Subcutaneous adipose tissue (tissue), 4 donors: ENCODE data around the gene OR1K1. TPM values are rescaled to one million over a fixed set of nuclear protein-coding genes. Genes with fewer than 3 reads are reported as not detected.

Source experiments
- total RNA-seq, 4 donors: library from RNA; depleted of rRNA; stranded (reverse); fragments of >200 nt; gene quantifications; one replicate each; pipeline ENCODE4 v1.1.0, GENCODE V29; 2016
- TF ChIP-seq, protein P1 (sequence below): fragments of 450-650 bp; IDR thresholded peaks from one replicate; pipeline ENCODE4 v1.5.1; 2016; ENCODE audit warnings: low read depth, mild to moderate bottlenecking, control low read depth, antibody characterized with exemption, moderate library complexity

The OR1K1 gene, protein sequence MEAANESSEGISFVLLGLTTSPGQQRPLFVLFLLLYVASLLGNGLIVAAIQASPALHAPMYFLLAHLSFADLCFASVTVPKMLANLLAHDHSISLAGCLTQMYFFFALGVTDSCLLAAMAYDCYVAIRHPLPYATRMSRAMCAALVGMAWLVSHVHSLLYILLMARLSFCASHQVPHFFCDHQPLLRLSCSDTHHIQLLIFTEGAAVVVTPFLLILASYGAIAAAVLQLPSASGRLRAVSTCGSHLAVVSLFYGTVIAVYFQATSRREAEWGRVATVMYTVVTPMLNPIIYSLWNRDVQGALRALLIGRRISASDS
- total RNA-seq = not detected

DNA sequence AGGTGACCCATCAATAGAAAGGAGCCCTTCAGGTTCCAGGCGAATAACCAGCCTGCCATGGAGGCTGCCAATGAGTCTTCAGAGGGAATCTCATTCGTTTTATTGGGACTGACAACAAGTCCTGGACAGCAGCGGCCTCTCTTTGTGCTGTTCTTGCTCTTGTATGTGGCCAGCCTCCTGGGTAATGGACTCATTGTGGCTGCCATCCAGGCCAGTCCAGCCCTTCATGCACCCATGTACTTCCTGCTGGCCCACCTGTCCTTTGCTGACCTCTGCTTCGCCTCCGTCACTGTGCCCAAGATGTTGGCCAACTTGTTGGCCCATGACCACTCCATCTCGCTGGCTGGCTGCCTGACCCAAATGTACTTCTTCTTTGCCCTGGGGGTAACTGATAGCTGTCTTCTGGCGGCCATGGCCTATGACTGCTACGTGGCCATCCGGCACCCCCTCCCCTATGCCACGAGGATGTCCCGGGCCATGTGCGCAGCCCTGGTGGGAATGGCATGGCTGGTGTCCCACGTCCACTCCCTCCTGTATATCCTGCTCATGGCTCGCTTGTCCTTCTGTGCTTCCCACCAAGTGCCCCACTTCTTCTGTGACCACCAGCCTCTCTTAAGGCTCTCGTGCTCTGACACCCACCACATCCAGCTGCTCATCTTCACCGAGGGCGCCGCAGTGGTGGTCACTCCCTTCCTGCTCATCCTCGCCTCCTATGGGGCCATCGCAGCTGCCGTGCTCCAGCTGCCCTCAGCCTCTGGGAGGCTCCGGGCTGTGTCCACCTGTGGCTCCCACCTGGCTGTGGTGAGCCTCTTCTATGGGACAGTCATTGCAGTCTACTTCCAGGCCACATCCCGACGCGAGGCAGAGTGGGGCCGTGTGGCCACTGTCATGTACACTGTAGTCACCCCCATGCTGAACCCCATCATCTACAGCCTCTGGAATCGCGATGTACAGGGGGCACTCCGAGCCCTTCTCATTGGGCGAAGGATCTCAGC is at the start of gene OR1K1:
Gene OR1K1 (plus strand): TSS at position 58 of the 995 bp plus-strand sequence. CDS start 0 bp downstream, at position 58.
- TF ChIP-seq, protein P1, sequence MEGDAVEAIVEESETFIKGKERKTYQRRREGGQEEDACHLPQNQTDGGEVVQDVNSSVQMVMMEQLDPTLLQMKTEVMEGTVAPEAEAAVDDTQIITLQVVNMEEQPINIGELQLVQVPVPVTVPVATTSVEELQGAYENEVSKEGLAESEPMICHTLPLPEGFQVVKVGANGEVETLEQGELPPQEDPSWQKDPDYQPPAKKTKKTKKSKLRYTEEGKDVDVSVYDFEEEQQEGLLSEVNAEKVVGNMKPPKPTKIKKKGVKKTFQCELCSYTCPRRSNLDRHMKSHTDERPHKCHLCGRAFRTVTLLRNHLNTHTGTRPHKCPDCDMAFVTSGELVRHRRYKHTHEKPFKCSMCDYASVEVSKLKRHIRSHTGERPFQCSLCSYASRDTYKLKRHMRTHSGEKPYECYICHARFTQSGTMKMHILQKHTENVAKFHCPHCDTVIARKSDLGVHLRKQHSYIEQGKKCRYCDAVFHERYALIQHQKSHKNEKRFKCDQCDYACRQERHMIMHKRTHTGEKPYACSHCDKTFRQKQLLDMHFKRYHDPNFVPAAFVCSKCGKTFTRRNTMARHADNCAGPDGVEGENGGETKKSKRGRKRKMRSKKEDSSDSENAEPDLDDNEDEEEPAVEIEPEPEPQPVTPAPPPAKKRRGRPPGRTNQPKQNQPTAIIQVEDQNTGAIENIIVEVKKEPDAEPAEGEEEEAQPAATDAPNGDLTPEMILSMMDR = no peak

DNA sequence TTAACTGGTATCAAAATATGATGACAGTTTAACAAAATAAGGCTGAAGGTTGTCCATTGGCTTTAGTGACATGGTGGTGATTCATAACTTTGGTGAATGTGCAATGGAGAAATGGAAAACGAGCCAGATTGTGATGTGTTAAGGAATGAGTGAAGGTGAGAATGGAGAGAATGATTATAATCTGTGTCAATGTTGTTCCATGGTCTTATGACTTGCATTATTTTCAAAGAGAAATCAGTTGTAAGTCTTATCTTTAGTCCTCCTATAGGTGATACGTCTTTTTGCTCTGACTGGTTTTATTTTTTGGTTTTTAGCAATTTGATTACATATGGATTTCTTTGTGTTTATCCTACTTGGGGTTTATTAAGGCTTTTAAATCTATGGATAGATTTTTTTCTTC is 45.1 kb upstream of the OR1K1 start:
- TF ChIP-seq, protein P1 = no peak

DNA sequence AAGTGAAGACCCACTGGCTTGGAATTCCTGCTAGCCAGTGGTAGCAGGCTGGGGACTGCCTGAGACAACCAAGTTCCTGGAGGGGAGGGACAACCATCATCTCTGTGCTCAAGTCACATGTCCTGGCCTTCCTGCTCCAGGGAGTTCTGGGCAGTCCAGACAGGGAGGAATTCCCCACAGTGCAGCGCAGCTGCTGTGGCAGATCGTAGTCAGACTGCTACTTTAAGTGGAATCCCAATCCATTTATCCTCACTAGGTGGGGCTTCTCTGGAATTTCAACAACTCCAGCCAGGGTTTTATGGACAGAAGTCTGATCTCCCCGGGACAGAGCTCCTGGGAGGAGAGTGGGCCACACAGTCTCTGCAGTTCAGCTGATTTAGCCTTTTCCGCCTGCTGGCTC is 32.1 kb upstream of the OR1K1 start:
- TF ChIP-seq, protein P1 = no peak

DNA sequence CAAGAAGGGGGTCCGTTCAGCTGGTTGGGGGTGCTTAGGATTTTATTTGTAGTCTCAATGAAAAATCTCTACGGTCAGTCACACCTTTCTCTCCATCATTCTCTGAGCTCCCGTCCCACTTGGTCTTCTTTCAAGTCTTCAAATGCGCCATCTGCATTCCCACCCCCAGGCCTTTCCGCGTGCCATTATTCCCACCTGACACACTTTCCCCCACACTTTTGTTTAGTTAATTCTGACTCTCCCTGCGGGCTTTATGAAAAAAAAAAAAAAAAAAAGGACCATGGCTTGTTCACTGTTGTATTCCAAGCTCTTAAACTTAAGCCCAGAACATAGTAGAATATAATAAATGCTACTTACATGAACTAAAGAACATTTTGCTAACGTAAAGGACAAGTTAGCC is 22.9 kb upstream of the OR1K1 start:
- TF ChIP-seq, protein P1 = no peak

DNA sequence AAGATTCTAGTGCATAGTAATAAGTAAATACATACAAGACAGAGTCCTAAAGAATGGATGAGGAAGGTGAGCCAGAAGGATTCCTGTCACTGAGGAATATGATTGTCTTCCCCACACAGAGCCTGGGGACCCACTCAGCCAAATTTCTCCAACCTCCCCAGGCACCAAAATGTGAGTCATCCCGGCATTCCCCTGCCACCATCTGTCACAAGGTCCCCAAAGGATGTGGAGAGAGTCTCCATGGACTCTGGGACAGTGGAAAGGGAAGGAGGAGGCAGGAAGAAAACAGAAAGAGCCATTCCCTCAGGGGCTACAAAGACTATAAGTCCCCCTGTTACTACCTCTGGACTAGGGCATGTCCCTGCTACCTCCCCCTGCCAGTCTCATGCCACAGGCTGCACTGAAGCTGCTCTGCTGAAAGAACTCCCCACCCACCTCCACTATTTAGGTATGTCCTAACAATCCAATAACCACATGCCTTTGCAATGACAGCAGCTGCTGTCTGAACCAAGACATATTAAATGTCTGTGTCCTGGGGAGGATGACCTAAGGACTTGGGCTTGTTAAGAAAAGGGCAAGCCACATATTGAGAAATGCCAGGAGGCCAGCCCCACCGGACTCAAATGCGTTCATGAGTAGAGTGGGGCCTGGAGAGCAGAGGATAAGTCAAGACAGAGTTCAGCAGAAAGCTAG is 21.8 kb upstream of the OR1K1 start:
- TF ChIP-seq, protein P1 = no peak

DNA sequence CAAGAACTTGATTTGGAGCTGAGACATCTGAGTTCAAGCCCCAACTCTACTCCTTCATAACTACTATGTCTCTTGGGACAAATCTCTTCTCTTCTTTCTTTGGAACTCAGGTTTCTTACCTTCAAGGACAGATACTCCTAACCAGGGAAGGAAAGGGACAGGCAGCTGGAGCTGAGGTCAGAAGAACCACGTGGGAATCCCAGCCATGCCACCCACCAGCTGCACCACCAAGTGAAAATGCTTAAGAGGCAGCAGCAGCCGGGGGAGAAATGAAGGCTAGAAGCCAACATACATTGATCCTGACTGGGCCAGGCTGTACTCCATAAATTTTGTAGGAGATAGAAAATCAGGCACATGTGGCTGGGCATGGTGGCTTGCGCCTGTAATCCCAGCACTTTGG is 20.7 kb upstream of the OR1K1 start:
- TF ChIP-seq, protein P1 = no peak

DNA sequence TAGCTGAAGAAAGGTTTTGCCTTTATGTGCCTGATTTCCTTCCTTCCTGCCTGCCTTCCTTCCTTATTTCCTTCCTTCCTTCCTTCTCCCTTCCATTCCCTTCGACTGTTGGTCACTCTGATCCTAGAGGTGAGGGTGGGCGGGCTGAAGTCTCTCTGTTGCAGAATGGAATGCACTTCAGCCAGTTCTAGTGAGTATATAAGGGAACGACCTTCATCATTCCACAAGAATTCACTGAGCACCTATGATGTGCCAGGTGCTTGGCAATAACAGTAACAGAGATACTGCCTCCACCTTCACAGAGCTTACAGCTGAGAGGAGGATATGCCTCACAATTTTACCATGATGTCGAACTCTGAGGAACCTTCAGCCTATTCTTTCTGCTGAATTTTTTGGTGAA is 19.9 kb upstream of the OR1K1 start:
- TF ChIP-seq, protein P1 = no peak
